Measurements from ENCODE around the gene CKAP2L.

Gene CKAP2L

DNA sequence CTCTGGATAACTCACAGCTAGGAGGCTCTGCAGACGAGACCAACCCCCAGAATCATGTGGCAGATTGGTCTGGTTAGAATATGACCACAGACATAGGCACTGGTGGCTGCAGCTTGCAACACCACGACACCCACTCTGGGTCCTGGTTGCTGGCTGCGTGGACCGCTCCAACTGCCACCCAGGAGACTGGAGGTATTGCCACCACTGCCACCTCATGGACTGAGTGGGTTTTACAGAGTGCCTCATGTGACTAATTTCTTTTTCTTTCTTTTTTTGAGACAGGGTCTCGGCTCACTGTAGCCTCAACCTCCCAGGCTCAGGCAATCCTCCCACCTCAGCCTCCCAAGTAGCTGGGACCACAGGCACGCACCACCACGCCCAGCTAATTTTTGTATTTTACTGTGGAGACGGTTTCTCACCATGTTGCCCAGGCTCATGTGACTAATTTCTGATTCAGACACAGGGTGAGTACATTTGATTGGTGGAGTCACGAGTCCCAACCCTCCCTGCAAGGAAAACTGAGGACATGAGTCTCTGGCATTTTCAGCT is 73.5 kb downstream of the CKAP2L start:
- TF ChIP-seq, protein P1, sequence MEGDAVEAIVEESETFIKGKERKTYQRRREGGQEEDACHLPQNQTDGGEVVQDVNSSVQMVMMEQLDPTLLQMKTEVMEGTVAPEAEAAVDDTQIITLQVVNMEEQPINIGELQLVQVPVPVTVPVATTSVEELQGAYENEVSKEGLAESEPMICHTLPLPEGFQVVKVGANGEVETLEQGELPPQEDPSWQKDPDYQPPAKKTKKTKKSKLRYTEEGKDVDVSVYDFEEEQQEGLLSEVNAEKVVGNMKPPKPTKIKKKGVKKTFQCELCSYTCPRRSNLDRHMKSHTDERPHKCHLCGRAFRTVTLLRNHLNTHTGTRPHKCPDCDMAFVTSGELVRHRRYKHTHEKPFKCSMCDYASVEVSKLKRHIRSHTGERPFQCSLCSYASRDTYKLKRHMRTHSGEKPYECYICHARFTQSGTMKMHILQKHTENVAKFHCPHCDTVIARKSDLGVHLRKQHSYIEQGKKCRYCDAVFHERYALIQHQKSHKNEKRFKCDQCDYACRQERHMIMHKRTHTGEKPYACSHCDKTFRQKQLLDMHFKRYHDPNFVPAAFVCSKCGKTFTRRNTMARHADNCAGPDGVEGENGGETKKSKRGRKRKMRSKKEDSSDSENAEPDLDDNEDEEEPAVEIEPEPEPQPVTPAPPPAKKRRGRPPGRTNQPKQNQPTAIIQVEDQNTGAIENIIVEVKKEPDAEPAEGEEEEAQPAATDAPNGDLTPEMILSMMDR (IDR thresholded peaks at IDR 0.05; ENCODE audit: low read depth, low read length, missing control alignments): peak; percentile 81
- no peak for DNase-seq (ENCODE audit: low read depth)
- no peak overlapping the region for H3K4me3 ChIP-seq (ENCODE audit: low read depth, low read length)

DNA sequence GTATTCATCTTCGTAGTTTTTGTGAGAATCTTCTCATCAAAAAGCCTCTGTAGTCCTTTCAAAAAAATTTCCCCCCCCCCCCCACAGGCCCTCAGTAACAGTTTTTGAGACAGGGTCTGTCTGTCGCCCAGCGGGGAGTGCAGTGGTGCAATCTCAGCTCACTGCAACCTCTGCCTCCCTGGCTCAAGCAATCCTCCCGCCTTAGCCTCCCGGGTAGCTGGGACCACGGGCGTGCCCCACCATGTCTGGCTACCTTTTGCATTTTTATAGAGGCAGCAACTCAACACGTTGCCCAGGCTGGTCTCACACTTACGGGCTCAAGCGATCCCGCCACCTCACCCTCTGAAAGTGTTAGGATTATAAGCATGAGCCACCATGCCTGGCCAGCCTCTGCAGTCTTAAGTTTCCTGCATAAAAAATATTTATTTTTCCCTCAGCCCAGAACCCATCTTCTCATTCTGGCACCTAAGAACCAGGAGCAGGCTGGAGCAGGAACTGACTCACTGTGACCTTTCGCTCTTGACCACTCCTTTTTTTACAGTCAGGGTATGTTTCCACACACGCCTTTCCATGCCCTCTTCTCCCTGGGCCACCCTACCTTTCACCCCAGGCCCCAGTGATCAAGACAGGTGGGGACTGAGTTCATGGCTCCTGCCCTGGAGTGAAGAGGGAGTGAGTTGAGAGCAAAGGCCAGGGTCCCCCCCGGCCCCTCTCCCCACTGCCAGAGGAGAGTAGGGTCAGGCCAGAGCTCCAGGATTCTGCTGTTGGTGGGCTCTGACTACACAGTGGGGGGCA is 76.1 kb downstream of the CKAP2L start:
- DNase-seq (ENCODE audit: low read depth): no peak
- TF ChIP-seq, protein P1 (IDR thresholded peaks at IDR 0.05; ENCODE audit: low read depth, low read length, missing control alignments): no peak
- no peak overlapping the region for H3K4me3 ChIP-seq (ENCODE audit: low read depth, low read length)

DNA sequence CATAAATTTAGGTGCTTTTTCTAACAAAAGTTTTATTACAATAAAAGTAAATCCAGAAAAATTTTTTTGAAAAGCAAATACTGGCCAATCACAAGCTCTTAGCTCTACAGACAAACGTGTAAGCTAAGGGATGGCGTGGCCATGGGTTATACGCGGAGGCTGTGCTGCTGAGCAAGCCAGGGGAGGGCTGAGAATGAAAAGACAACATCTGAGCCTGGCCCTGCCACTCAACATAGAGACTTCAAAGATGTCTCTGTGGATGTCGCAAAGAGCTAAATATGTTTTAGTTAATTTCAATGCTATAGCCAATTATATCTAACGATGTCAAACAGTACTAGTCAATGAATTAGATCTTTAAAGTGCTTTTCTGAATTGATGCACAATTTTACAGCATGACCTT is 76.9 kb downstream of the CKAP2L start:
- no peak overlapping the region for H3K4me3 ChIP-seq (ENCODE audit: low read depth, low read length)
- DNase-seq (ENCODE audit: low read depth): no peak
- TF ChIP-seq, protein P1 (IDR thresholded peaks at IDR 0.05; ENCODE audit: low read depth, low read length, missing control alignments): no peak
